Activated CD8-positive, alpha-beta T cell treated with anti-CD3 and anti-CD28 coated beads for 36 hours (primary cell): ENCODE results near the gene CORO7. TPM values are rescaled to one million over a fixed set of nuclear protein-coding genes. Genes with fewer than 3 reads are reported as not detected.

ENCODE experiments used
- ATAC-seq: fragments of 200-7000 bp; cut with Tn5 transposase; one replicate; pipeline ENCODE4 v1.10.0; 2021; ENCODE audit warnings: mild to moderate bottlenecking, moderate library complexity
- CTCF ChIA-PET: fragments of 350-600 bp; sonication (Branson Sonifier 250); formaldehyde crosslinking; loops from one replicate; lab custom pipeline; 2021; ENCODE audit warnings: antibody characterized with exemption; lab: Charles Lee
- POLR2A ChIA-PET: fragments of 350-600 bp; sonication (Branson Sonifier 250); formaldehyde crosslinking; loops from one replicate; lab custom pipeline; 2021; ENCODE audit warnings: antibody characterized with exemption; lab: Charles Lee
- DNase-seq: peaks from one replicate; pipeline ENCODE4 v3.0.0-alpha.2; 2020
- H3K27ac Mint-ChIP-seq: one replicate; pipeline ENCODE4 v1.8.0; 2021; ENCODE audit warnings: mild to moderate bottlenecking, mixed read lengths
- H3K27me3 Mint-ChIP-seq: one replicate; pipeline ENCODE4 v1.8.0; 2021; ENCODE audit warnings: mixed read lengths
- H3K36me3 Mint-ChIP-seq: one replicate; pipeline ENCODE4 v1.8.0; 2021; ENCODE audit warnings: low read depth, mixed read lengths
- H3K4me1 Mint-ChIP-seq: one replicate; pipeline ENCODE4 v1.8.0; 2021; ENCODE audit warnings: low read depth, mixed read lengths
- H3K4me3 Mint-ChIP-seq: one replicate; pipeline ENCODE4 v1.8.0; 2021; ENCODE audit warnings: mild to moderate bottlenecking, moderate library complexity, mixed read lengths
- H3K9me3 Mint-ChIP-seq: one replicate; pipeline ENCODE4 v1.8.0; 2021; ENCODE audit warnings: mixed read lengths
- CTCF ChIP-seq: fragments of 200-600 bp; IDR thresholded peaks from one replicate; pipeline ENCODE4 v1.8.0; 2022; ENCODE audit warnings: antibody characterized with exemption, mild to moderate bottlenecking
- intact Hi-C: fragments of 100-400 bp; cut with micrococcal nuclease; formaldehyde crosslinking; loops from one replicate; pipeline ENCODE4 v1.10.0; 2022
- total RNA-seq, 2 experiments: library from RNA; stranded (reverse); gene quantifications; one replicate each; pipeline ENCODE4 v1.2.3, GENCODE V29; 2021

The CORO7 gene
- total RNA-seq, 2 experiments from 2014 or later, result 73.3 to 76.6 TPM

DNA sequence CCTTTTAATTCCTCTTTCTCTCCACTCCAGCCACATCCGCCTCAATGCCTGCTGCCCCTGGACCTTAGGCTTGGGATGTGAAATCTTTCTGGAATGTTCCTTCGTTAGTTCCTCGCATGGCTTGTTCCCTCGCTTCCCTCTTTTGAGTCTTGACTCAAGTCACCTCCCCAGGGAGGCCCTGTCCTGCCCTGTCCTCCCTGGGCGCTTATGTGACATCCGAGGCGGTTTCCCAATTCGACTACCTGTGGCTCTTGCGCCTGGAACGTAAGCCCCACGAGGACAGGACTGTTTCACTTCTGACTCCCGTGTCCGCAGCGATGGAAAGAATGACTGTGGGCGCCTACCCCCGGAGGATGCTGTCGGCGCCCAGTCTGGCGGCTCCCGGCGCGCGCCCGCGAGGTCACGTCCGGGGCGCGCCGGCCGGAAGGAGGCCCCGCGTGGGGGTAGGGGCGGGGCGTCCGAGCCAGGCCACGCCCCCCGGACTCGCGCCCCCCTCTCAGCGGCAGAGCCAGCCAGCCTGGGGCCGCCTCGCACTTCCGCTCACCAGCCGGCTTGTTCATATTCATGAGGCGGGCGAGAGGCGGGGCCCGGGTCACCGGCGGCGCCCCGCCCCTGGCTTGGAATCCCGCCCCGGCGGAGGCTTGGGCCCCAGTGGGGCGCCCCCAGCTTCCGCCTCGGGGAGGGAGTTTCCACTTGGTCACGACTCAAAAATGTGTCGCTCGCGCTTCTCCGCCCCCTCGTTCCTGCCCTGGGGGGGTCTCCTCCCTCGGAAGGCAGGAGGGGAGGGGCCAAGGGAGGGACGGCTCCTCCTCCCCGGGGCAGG, 109.0 kb downstream of the CORO7 start:
- intact Hi-C loops, result no loop called here
- POLR2A ChIA-PET, result interaction anchor here (1.0 to 1.9 kb wide), 7 partner anchors 10 to 304 kb away, joined by 3 to 12 read pairs (median 4); partner anchors contain the start of genes CORO7 and TFAP4
- CTCF ChIA-PET, result interaction anchor here (0.8 to 5.2 kb wide), 9 partner anchors 8 to 96 kb away, joined by 3 to 23 read pairs (median 8); partner anchors contain the start of gene GLIS2

DNA sequence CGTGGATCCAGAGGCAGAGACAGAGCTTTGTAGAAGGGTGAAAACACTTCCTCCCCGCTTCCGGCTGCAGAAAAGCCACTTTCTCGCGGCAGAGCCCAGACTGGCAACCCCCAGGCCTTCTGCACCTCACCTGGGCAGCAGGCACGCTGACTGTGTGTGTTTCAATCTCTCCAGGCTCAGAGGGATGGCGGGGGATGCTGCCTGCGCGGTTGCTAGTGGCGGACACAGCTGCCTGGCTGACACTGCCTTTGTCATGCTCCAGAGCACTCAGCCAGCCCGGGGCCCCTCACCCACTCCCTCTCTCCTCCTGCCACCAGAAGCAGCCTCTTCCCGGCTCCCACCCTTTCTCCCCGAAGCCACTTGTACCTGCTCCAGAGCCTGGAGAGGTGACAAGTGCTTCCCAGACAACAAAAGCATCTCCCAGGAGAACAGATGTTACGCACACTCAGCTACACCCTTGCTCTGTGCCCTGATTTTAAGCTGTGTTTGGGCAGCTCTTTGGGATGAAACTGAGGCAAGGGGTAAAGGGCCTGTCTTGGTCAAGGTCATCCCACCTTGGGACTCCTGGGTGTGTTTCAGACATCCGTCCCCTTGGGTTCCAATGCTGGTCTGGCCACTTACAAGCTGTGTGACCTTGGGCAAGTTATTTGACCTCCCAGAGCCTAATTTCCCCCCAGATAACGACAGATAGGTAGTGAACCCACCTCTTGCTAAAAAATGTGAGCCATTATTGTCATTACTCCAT, 109.8 kb downstream of the CORO7 start:
- Mint-ChIP-seq H3K36me3 (peaks cover 24% of the 10 kb centered on the region), H3K27ac (peak overlapping the region; percentile 96), H3K4me3 (peak overlapping the region; percentile 84), H3K27me3 (no peaks in the 10 kb centered on the region), H3K9me3 (peaks cover 4% of the 10 kb centered on the region), H3K4me1 (peaks cover 29% of the 10 kb centered on the region)
- ChIA-PET POLR2A (interaction anchor here (1.0 to 1.9 kb wide), 8 partner anchors 9 to 526 kb away, joined by 3 to 12 read pairs (median 5); partner anchors contain the start of gene TFAP4), CTCF (interaction anchor here (0.7 to 5.2 kb wide), 9 partner anchors 9 to 166 kb away, joined by 3 to 23 read pairs (median 6); no protein-coding TSS in a partner anchor)
- intact Hi-C loops, result no loop called here
- DNase-seq (peak; percentile 67), ATAC-seq (peak; percentile 6)
- TF ChIP-seq CTCF, result no peak

More for the DNA sequence above, 109.0 kb downstream of the CORO7 start:
- Mint-ChIP-seq H3K36me3 (peaks cover 24% of the 10 kb centered on the region), H3K27ac (peak overlapping the region; percentile 96), H3K27me3 (no peaks in the 10 kb centered on the region), H3K4me3 (peak overlapping the region; percentile 84), H3K4me1 (peaks cover 29% of the 10 kb centered on the region), H3K9me3 (peaks cover 4% of the 10 kb centered on the region)
- DNase-seq (peak; percentile 97), ATAC-seq (peak; percentile 94)
- TF ChIP-seq CTCF, result no peak

Other genes with a start within 250 kb of the CORO7 start
- not detected for gene SRL, start 174.5 kb downstream of the CORO7 start, total RNA-seq
- gene TFAP4, start 143.6 kb downstream of the CORO7 start, total RNA-seq, result 10 to 100 TPM; 34.6 to 36.6 TPM
- gene GLIS2, start 100.5 kb downstream of the CORO7 start, total RNA-seq, result under 1 TPM; 0.49 to 0.77 TPM
- gene PAM16, start 65.3 kb downstream of the CORO7 start, total RNA-seq, result 10 to 100 TPM; 65.9 to 70.1 TPM
- not detected for gene VASN, start 44.7 kb downstream of the CORO7 start, total RNA-seq
- gene DNAJA3, start 9.3 kb upstream of the CORO7 start, total RNA-seq, result 100 to 1,000 TPM in 1 of 2 experiments, 10 to 100 TPM in 1; 86.8 to 101 TPM
- gene NMRAL1, start 58.0 kb upstream of the CORO7 start, total RNA-seq, result 10 to 100 TPM; 45.3 to 53.6 TPM
- 10 to 100 TPM; 64.7 to 65.4 TPM for gene HMOX2, start 59.8 kb upstream of the CORO7 start, total RNA-seq
- gene CDIP1, start 122.2 kb upstream of the CORO7 start, total RNA-seq, result 10 to 100 TPM; 31.9 to 32.2 TPM
- under 1 TPM; 0.16 to 0.32 TPM for gene C16orf96, start 139.7 kb upstream of the CORO7 start, total RNA-seq
- 10 to 100 TPM; 12.2 to 13.4 TPM for gene UBALD1, start 198.3 kb upstream of the CORO7 start, total RNA-seq
- 10 to 100 TPM; 67.6 to 70.8 TPM for gene MGRN1, start 208.2 kb upstream of the CORO7 start, total RNA-seq